Mesenchymal stem cell (in vitro differentiated cells and primary cell): ENCODE results near the gene COX6A1.
A peak's percentile ranks its signal among the peaks of the same experiment; 100 is the strongest.

Source experiments
- DNase-seq: peaks from one replicate; pipeline ENCODE4 v3.0.0-alpha.2; 2013
- H2AFZ ChIP-seq: one replicate; pipeline ENCODE4 v1.6.1; 2013; ENCODE audit warnings: low read depth, mild to moderate bottlenecking, control low read depth, inconsistent platforms, low read length, moderate library complexity
- H2AK5ac ChIP-seq: 2 replicates; pipeline ENCODE4 v1.6.1; 2013; ENCODE audit warnings: low read length, moderate library complexity, mild to moderate bottlenecking, inconsistent platforms; ENCODE audit not compliant: severe bottlenecking
- H2BK120ac ChIP-seq: one replicate; pipeline ENCODE4 v1.6.1; 2013; ENCODE audit warnings: low read depth, mild to moderate bottlenecking, inconsistent platforms, low read length, moderate library complexity
- H2BK12ac ChIP-seq, 2 experiments: one replicate each; pipeline ENCODE4 v1.6.1; 2013; ENCODE audit warnings: inconsistent platforms in 2 of 2, low read length in 2 of 2, mild to moderate bottlenecking in 2 of 2, moderate library complexity in 2 of 2, control low read depth in 1 of 2
- H2BK15ac ChIP-seq: one replicate; pipeline ENCODE4 v1.6.1; 2013; ENCODE audit warnings: mild to moderate bottlenecking, low read depth, inconsistent platforms; ENCODE audit not compliant: poor library complexity, severe bottlenecking
- H2BK5ac ChIP-seq: 2 replicates; pipeline ENCODE4 v1.6.1; 2013; ENCODE audit warnings: low read depth, mild to moderate bottlenecking, low read length, control low read depth, inconsistent platforms; ENCODE audit not compliant: poor library complexity, severe bottlenecking
- H3K14ac ChIP-seq, 2 experiments: one replicate each; pipeline ENCODE4 v1.6.1; 2013; ENCODE audit warnings: inconsistent platforms in 2 of 2, low read length in 2 of 2, control low read depth in 1 of 2, mild to moderate bottlenecking in 1 of 2, moderate library complexity in 1 of 2
- H3K18ac ChIP-seq, 2 experiments: one replicate each; pipeline ENCODE4 v1.6.1; 2013; ENCODE audit warnings: inconsistent platforms in 2 of 2, low read length in 2 of 2, control low read depth in 1 of 2, low read depth in 1 of 2, mild to moderate bottlenecking in 1 of 2
- H3K23ac ChIP-seq, 2 experiments: one replicate each; pipeline ENCODE4 v1.6.1; 2013; ENCODE audit warnings: inconsistent platforms in 2 of 2, low read length in 2 of 2, mild to moderate bottlenecking in 2 of 2, moderate library complexity in 2 of 2, control low read depth in 1 of 2
- H3K27ac ChIP-seq: 2 replicates; pipeline ENCODE4 v1.5.1; 2013; ENCODE audit warnings: mild to moderate bottlenecking, moderate library complexity, low read length, control low read depth, inconsistent platforms; ENCODE audit not compliant: poor library complexity, severe bottlenecking
- H3K27me3 ChIP-seq, 2 experiments: 2 replicates each; pipeline versions ENCODE4 v1.6.1 to v1.7.0; 2013; ENCODE audit warnings: low read length in 2 of 2, mild to moderate bottlenecking in 2 of 2, moderate library complexity in 2 of 2, control low read depth in 1 of 2, inconsistent platforms in 1 of 2; ENCODE audit not compliant: control insufficient read depth in 1 of 2, insufficient read depth in 1 of 2
- H3K36me3 ChIP-seq, 2 experiments: 2 replicates each; pipeline versions ENCODE4 v1.6.1 to v1.7.0; 2013; ENCODE audit warnings: low read length in 2 of 2, control low read depth in 1 of 2, inconsistent platforms in 1 of 2, low read depth in 1 of 2, mild to moderate bottlenecking in 1 of 2; ENCODE audit not compliant: insufficient read depth in 2 of 2, control insufficient read depth in 1 of 2
- H3K4ac ChIP-seq, 2 experiments: one replicate each; pipeline ENCODE4 v1.6.1; 2013; ENCODE audit warnings: inconsistent platforms in 2 of 2, low read length in 2 of 2, mild to moderate bottlenecking in 2 of 2, moderate library complexity in 2 of 2, control low read depth in 1 of 2, low read depth in 1 of 2
- H3K4me1 ChIP-seq: 2 replicates; pipeline ENCODE4 v1.6.1; 2013; ENCODE audit warnings: low read depth, low read length, control low read depth; ENCODE audit not compliant: control insufficient read depth, insufficient read depth
- H3K4me2 ChIP-seq: 2 replicates; pipeline ENCODE4 v1.6.1; 2013; ENCODE audit warnings: low read length, mild to moderate bottlenecking, inconsistent platforms; ENCODE audit not compliant: poor library complexity, severe bottlenecking
- H3K4me3 ChIP-seq, 2 experiments: 2 replicates each; pipeline versions ENCODE4 v1.5.1 to v1.7.0; 2013; ENCODE audit warnings: low read length in 2 of 2, mild to moderate bottlenecking in 2 of 2, control low read depth in 1 of 2, low read depth in 1 of 2; ENCODE audit not compliant: insufficient read depth in 1 of 2
- H3K79me1 ChIP-seq: replicated peaks from 2 replicates; pipeline ENCODE4 v1.6.1; 2013; ENCODE audit warnings: mild to moderate bottlenecking, control low read depth, low read length, inconsistent platforms; ENCODE audit not compliant: poor library complexity, severe bottlenecking
- H3K9ac ChIP-seq: 2 replicates; pipeline ENCODE4 v1.7.0; 2013; ENCODE audit warnings: mild to moderate bottlenecking, low read length, moderate library complexity
- H3K9me3 ChIP-seq: 2 replicates; pipeline ENCODE4 v1.7.0; 2013; ENCODE audit warnings: mild to moderate bottlenecking, low read length; ENCODE audit not compliant: control insufficient read depth
- H4K8ac ChIP-seq: one replicate; pipeline ENCODE4 v1.6.1; 2013; ENCODE audit warnings: inconsistent platforms, mild to moderate bottlenecking, low read length, moderate library complexity
- H4K91ac ChIP-seq: one replicate; pipeline ENCODE4 v1.6.1; 2013; ENCODE audit warnings: mild to moderate bottlenecking, low read length, inconsistent platforms
- WGBS: methylation state at CpG from one replicate; pipeline ENCODE4 v1.1.7; 2013; ENCODE audit warnings: mixed read lengths; 5-methylcytosine and 5-hydroxymethylcytosine counted together

The COX6A1 gene

DNA sequence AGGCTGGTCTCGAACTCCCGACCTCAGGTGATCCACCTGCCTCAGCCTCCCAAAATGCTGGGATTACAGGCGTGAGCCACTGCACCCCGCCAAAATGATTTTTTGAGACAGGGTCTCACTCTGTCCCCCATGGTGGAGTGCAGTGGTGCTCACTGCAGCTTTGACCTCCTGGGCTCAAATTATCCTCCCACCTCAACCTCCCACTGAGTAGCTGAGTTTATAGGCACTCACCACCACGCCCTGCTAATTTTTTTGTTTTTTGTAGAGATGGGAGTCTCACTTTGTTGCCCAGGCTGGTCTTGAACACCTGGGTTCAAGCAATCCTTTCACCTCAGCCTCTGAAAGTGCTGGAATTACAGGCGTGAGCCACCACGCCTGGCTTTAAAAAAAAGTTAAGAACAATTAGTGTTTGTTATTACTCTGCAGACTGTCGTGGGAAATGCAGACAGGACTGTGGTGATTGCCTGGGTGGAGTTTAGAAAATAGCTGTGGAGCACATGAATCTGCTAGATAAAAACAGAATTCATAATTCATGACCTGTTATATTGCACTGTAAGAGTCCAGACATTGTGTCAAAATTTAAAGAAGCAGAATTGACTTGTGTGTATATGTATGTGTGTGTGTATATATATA is 9.2 kb upstream of the COX6A1 start:
- H3K4me3 ChIP-seq, result no peak overlapping the region
- no peak overlapping the region for H2AFZ ChIP-seq
- H4K91ac ChIP-seq, result no peak overlapping the region
- no peaks in the 10 kb centered on the region for H3K9me3 ChIP-seq
- no peak overlapping the region for H3K9ac ChIP-seq
- no peak overlapping the region for H3K4ac ChIP-seq
- no peak overlapping the region for H3K23ac ChIP-seq
- H2BK120ac ChIP-seq, result no peak overlapping the region
- H2AK5ac ChIP-seq, result no peak overlapping the region
- no peak overlapping the region for H2BK12ac ChIP-seq
- H3K4me1 ChIP-seq, result no peaks in the 10 kb centered on the region
- no peak overlapping the region for H2BK5ac ChIP-seq
- H3K18ac ChIP-seq, result no peak overlapping the region
- no peak for DNase-seq
- no peak overlapping the region for H2BK15ac ChIP-seq
- H3K27me3 ChIP-seq, result peaks cover 6 to 10% of the 10 kb centered on the region in 2 experiments
- no peaks in the 10 kb centered on the region for H3K36me3 ChIP-seq
- H4K8ac ChIP-seq, result no peak overlapping the region
- H3K27ac ChIP-seq, result no peak overlapping the region
- no peaks in the 10 kb centered on the region for H3K79me1 ChIP-seq
- 76% methylated on average over 8 of the region's 8 CpGs for WGBS
- H3K4me2 ChIP-seq, result no peak overlapping the region
- no peak overlapping the region for H3K14ac ChIP-seq

DNA sequence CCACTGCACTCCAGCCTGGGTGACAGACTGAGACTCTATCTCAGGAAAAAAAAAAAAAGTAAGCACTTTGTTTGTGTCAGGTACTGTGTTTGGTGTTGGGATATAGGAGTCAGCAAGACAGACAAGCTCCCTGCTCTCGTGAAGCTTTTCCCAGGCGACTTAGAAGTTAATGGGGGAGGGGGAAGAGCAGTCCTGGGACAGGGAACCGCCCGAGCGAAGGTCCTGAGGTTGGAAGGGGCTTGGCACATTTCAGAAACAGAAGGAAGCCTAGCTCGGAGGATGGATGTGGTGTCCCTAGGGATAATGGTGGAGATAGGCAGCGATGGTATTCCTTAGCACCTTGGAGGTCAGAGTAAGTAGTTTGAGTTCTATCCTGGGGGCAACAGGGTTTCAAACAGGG is 8.5 kb upstream of the COX6A1 start:
- no peak overlapping the region for H3K14ac ChIP-seq
- H2BK12ac ChIP-seq, result no peak overlapping the region
- H3K4me2 ChIP-seq, result no peak overlapping the region
- no peaks in the 10 kb centered on the region for H3K4me1 ChIP-seq
- peaks cover 6 to 7% of the 10 kb centered on the region in 2 experiments for H3K27me3 ChIP-seq
- no peak overlapping the region for H4K91ac ChIP-seq
- H3K4me3 ChIP-seq, result no peak overlapping the region
- H4K8ac ChIP-seq, result no peak overlapping the region
- no peak overlapping the region for H3K27ac ChIP-seq
- DNase-seq, result no peak
- H2AK5ac ChIP-seq, result no peak overlapping the region
- no peak overlapping the region for H3K9ac ChIP-seq
- H3K79me1 ChIP-seq, result no peaks in the 10 kb centered on the region
- H3K23ac ChIP-seq, result no peak overlapping the region
- no peaks in the 10 kb centered on the region for H3K36me3 ChIP-seq
- H2BK5ac ChIP-seq, result no peak overlapping the region
- H2BK120ac ChIP-seq, result no peak overlapping the region
- H2BK15ac ChIP-seq, result no peak overlapping the region
- no peak overlapping the region for H3K18ac ChIP-seq
- no peak overlapping the region for H3K4ac ChIP-seq
- H3K9me3 ChIP-seq, result no peaks in the 10 kb centered on the region
- no peak overlapping the region for H2AFZ ChIP-seq
- WGBS, result 80% methylated on average over 7 of the region's 7 CpGs

DNA sequence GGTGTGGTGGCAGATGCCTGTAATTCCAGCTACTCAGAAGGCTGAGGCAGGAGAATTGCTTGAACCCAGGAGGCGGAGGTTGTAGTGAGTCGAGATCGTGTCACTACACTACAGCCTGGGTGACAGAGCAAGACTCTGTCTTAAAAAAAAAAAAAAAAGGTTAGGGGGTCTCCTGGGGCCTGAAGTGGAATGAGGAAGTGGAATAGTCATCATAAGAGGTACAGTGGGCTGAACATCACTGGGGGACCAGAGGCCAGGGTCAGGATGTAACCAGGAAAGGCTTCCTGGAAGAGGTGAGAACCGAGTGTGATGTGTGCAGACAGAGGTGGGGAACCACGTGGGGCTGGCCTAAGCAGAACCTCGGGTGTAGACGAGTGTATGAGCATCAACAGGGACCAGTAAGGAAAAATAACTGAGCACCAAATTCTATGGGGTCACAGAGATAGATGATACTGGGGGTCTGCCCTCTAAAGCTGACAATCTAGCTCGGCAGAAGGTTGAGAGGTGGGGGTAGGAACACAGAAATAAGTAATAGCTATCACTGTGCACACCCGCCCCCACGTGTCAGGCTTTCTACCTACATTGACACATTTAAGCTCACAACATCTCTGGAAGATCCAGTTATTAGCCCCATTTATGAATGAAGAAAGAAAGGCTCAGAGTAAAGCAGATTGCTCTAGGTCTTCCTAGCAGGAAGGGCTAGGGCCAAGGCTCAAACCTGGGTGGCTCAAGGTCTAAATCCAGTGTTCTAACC is 5.0 kb upstream of the COX6A1 start:
- 69% methylated on average over 9 of the region's 10 CpGs for WGBS
- no peak overlapping the region for H3K23ac ChIP-seq
- H4K91ac ChIP-seq, result no peak overlapping the region
- H3K27ac ChIP-seq, result no peak overlapping the region
- no peak overlapping the region for H2AFZ ChIP-seq
- H3K9me3 ChIP-seq, result no peaks in the 10 kb centered on the region
- H3K9ac ChIP-seq, result no peak overlapping the region
- no peak overlapping the region for H2BK120ac ChIP-seq
- DNase-seq, result no peak
- H2AK5ac ChIP-seq, result no peak overlapping the region
- no peak overlapping the region for H3K14ac ChIP-seq
- no peak overlapping the region for H4K8ac ChIP-seq
- H3K4me3 ChIP-seq, result no peak overlapping the region
- H3K4me2 ChIP-seq, result no peak overlapping the region
- H2BK12ac ChIP-seq, result no peak overlapping the region
- H2BK5ac ChIP-seq, result no peak overlapping the region
- no peak overlapping the region for H3K18ac ChIP-seq
- H3K4me1 ChIP-seq, result no peaks in the 10 kb centered on the region
- peaks cover 3 to 5% of the 10 kb centered on the region in 2 experiments for H3K27me3 ChIP-seq
- H3K79me1 ChIP-seq, result no peaks in the 10 kb centered on the region
- H3K36me3 ChIP-seq, result no peaks in the 10 kb centered on the region
- no peak overlapping the region for H3K4ac ChIP-seq
- no peak overlapping the region for H2BK15ac ChIP-seq

DNA sequence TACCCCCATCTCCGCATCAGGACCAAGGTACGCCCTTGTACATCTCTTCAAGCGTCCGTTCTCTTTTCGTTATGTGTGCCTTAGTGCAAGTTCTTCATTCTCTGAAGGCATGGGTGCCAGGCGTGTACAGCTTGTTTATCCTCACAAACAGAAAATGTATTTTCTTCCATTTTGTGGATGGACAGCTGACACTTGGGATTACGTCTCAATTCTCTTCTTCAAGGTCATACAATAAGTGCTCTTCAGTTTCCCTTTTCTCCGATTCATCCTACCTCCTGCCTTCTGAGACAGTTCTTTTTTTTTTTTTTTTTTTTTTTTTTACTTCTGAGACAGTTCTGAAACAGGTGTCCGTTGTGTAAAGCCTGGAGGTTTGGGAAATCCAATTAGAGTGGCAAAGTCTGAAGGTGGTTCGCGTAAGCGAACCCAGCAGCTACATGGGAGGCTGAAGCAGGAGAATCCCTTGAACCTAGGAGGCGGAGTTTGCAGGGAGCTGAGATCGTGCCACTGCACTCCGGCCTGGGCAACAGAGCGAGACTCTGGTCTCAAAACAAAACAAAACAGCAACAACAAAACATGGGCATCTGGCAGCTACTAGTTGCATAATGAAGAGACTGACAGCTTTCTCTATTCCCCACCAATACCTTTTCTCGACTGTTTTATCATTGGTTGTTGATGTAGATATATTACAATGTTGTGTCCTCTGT is 734 bp downstream of the COX6A1 start:
- peak overlapping the region; percentile 51 for H3K4me2 ChIP-seq
- no peak overlapping the region for H3K23ac ChIP-seq
- 51% methylated on average over 16 of the region's 17 CpGs for WGBS
- no peaks in the 10 kb centered on the region for H3K9me3 ChIP-seq
- H2BK15ac ChIP-seq, result no peak overlapping the region
- H3K18ac ChIP-seq, result no peak overlapping the region
- peak overlapping the region; percentile 75 for H2AFZ ChIP-seq
- H3K27me3 ChIP-seq, result no peaks in the 10 kb centered on the region
- H3K79me1 ChIP-seq, result peaks cover 1% of the 10 kb centered on the region
- peaks cover 5% of the 10 kb centered on the region for H3K4me1 ChIP-seq
- no peak overlapping the region for H3K4ac ChIP-seq
- peak; percentile 11 for DNase-seq
- no peak overlapping the region for H3K14ac ChIP-seq
- no peak overlapping the region for H2BK5ac ChIP-seq
- no peak overlapping the region for H2AK5ac ChIP-seq
- H3K36me3 ChIP-seq, result peaks cover 8 to 29% of the 10 kb centered on the region in 2 experiments
- no peak overlapping the region for H2BK120ac ChIP-seq
- H4K8ac ChIP-seq, result no peak overlapping the region
- H4K91ac ChIP-seq, result no peak overlapping the region
- H3K9ac ChIP-seq, result peak overlapping the region; percentile 93
- H3K27ac ChIP-seq, result no peak overlapping the region
- no peak overlapping the region for H2BK12ac ChIP-seq
- peak overlapping the region; percentile 92 for H3K4me3 ChIP-seq
